GM18951 (cell line): Measurements from ENCODE around the gene UNC13C.

Experiments used
- POLR2A ChIP-seq: IDR thresholded peaks from 4 replicates; pipeline ENCODE4 v1.6.1; 2011; ENCODE audit warnings: mild to moderate bottlenecking; ENCODE audit not compliant: insufficient read length, insufficient read depth; ENCODE audit errors: extremely low read depth
- in situ Hi-C: fragments of 300-500 bp; cut with MboI; formaldehyde crosslinking; loops from one replicate; pipeline ENCODE4 v1.12.0; 2022; ENCODE audit warnings: low sequenced_read_pairs, mixed read lengths, inconsistent platforms; ENCODE audit not compliant: unreplicated experiment

Gene UNC13C

GRCh38 chr15:54582863-54583643 is 604.8 kb downstream of the UNC13C start:
- no peak for TF ChIP-seq POLR2A
- in situ Hi-C loops, result no loop called here

GRCh38 chr15:54585063-54585462 is 606.8 kb downstream of the UNC13C start:
- in situ Hi-C loops, result no loop called here
- TF ChIP-seq POLR2A, result no peak

- in situ Hi-C loops, result no loop called here
- TF ChIP-seq POLR2A, result no peak
Observed at GRCh38 chr15:54594115-54594514, 615.9 kb downstream of the UNC13C start.

GRCh38 chr15:54599386-54599785 is 621.1 kb downstream of the UNC13C start:
- in situ Hi-C loops, result no loop called here
- no peak for TF ChIP-seq POLR2A

- in situ Hi-C loops, result no loop called here
- no peak for TF ChIP-seq POLR2A
Observed at GRCh38 chr15:54605043-54605442, 626.8 kb downstream of the UNC13C start.

- in situ Hi-C loops, result no loop called here
- no peak for TF ChIP-seq POLR2A
Observed at GRCh38 chr15:54605556-54605955, 627.3 kb downstream of the UNC13C start.

- TF ChIP-seq POLR2A, result no peak
Observed at GRCh38 chr15:54608876-54609835, 630.9 kb downstream of the UNC13C start.

GRCh38 chr15:54618120-54618519 is 639.9 kb downstream of the UNC13C start:
- in situ Hi-C loops, result no loop called here
- TF ChIP-seq POLR2A, result no peak

More at GRCh38 chr15:54608876-54609835, 630.9 kb downstream of the UNC13C start:
- in situ Hi-C loops, result no loop called here

- in situ Hi-C loops, result no loop called here
- TF ChIP-seq POLR2A, result no peak
Observed at GRCh38 chr15:54619180-54619579, 640.9 kb downstream of the UNC13C start.

- in situ Hi-C loops, result no loop called here
- TF ChIP-seq POLR2A, result no peak
Observed at GRCh38 chr15:54620916-54621315, 642.7 kb downstream of the UNC13C start.

- no peak for TF ChIP-seq POLR2A
- in situ Hi-C loops, result no loop called here
Observed at GRCh38 chr15:54636147-54636546, 657.9 kb downstream of the UNC13C start.

- TF ChIP-seq POLR2A, result no peak
- in situ Hi-C loops, result no loop called here
Observed at GRCh38 chr15:54638666-54639065, 660.4 kb downstream of the UNC13C start.

GRCh38 chr15:54640873-54641272 is 662.6 kb downstream of the UNC13C start:
- TF ChIP-seq POLR2A, result no peak
- in situ Hi-C loops, result no loop called here
